ENCODE results near the gene EFHC1. TPM values are rescaled to one million over a fixed set of nuclear protein-coding genes. Genes with fewer than 3 reads are reported as not detected.

The EFHC1 gene
- total and polyA plus RNA-seq, 2 donors (not counting 1 experiment from before 2014, with no cell fraction given): 19.4 to 34.8 TPM

GRCh38 chr6:52374247-52374646 is 45.9 kb upstream of the EFHC1 start:
- H3K27ac Mint-ChIP-seq: no peak overlapping the region
- TF ChIP-seq CTCF (IDR thresholded peaks at IDR 0.05) (no peak), EZH2 (IDR thresholded peaks at IDR 0.05; ENCODE audit: borderline replicate concordance, insufficient read depth, low read depth, low read length, poor library complexity, severe bottlenecking) (no peak)
- ATAC-seq (ENCODE audit: low read depth) (no peak), DNase-seq (no peak)
- no peaks in the 10 kb centered on the region for H3K9me3 ChIP-seq (ENCODE audit: control extremely low read depth in 1 of 3, control insufficient read depth in 2 of 3, insufficient read depth in 1 of 3, low read length in 2 of 3)
- CTCF ChIA-PET: interaction anchor here (1.2 to 1.4 kb wide), 2 partner anchors 23 to 88 kb away, joined by 3 to 6 read pairs; no protein-coding TSS in a partner anchor
- peaks cover 15% of the 10 kb centered on the region for H3K79me2 ChIP-seq (ENCODE audit: control insufficient read depth, insufficient read depth, low read length)
- H3K27me3 Mint-ChIP-seq: no peaks in the 10 kb centered on the region
- no peaks in the 10 kb centered on the region for H3K27me3 ChIP-seq (replicated peaks in 1 of 4; ENCODE audit: control extremely low read depth in 1 of 4, control insufficient read depth in 3 of 4, insufficient read depth in 4 of 4, low read length in 3 of 4)
- peaks cover 24 to 26% of the 10 kb centered on the region in 2 donors for H3K4me1 ChIP-seq (ENCODE audit: control insufficient read depth in 2 of 2, insufficient read depth in 2 of 2, low read length in 2 of 2)
- 100% methylated on average over 1 of the region's 4 CpGs for WGBS (ENCODE audit: insufficient coverage)
- no peak overlapping the region for H3K9ac ChIP-seq (ENCODE audit: low read length)
- H3K36me3 ChIP-seq (replicated peaks in 1 of 2; ENCODE audit: control extremely low read depth in 1 of 2, control insufficient read depth in 1 of 2, extremely low read depth in 1 of 2, insufficient read depth in 2 of 2, low read length in 1 of 2): no peaks in the 10 kb centered on the region
- peaks cover 34% of the 10 kb centered on the region for H3K4me1 Mint-ChIP-seq
- no peak overlapping the region for H3K4me3 Mint-ChIP-seq
- H3K27ac ChIP-seq (ENCODE audit: low read length in 2 of 2): no peak overlapping the region
- H2AFZ ChIP-seq (ENCODE audit: insufficient read depth, low read depth, low read length, poor library complexity, severe bottlenecking): no peak overlapping the region
- no peak overlapping the region for H3K4me2 ChIP-seq (replicated peaks; ENCODE audit: low read depth, low read length, poor library complexity, severe bottlenecking)
- POLR2A ChIA-PET: no interaction called here
- intact Hi-C loops (cut with micrococcal nuclease): no loop called here
- H4K20me1 ChIP-seq (ENCODE audit: control insufficient read depth, insufficient read depth, low read length, poor library complexity, severe bottlenecking): no peaks in the 10 kb centered on the region
- no peak overlapping the region for H3K4me3 ChIP-seq (ENCODE audit: control extremely low read depth in 1 of 5, extremely low read depth in 1 of 5, insufficient read depth in 1 of 5, low read depth in 2 of 5, low read length in 4 of 5)
- peaks cover 5% of the 10 kb centered on the region for H3K9me3 Mint-ChIP-seq (ENCODE audit: insufficient read depth)

GRCh38 chr6:52375780-52376556 is 44.2 kb upstream of the EFHC1 start:
- intact Hi-C loops (cut with micrococcal nuclease): no loop called here
- H3K4me3 ChIP-seq (ENCODE audit: control extremely low read depth in 1 of 5, extremely low read depth in 1 of 5, insufficient read depth in 1 of 5, low read depth in 2 of 5, low read length in 4 of 5): no peak overlapping the region
- CTCF ChIA-PET: interaction anchor here (0.8 to 1.4 kb wide), 4 partner anchors 10 to 90 kb away, joined by 3 to 6 read pairs (median 4); partner anchors contain the start of gene PAQR8
- H3K27ac ChIP-seq (ENCODE audit: low read length in 2 of 2): peak overlapping the region in 1 of 2 donors; percentile 4
- WGBS (ENCODE audit: insufficient coverage): 70% methylated on average over 2 of the region's 2 CpGs
- no peak overlapping the region for H3K4me3 Mint-ChIP-seq
- H3K4me2 ChIP-seq (replicated peaks; ENCODE audit: low read depth, low read length, poor library complexity, severe bottlenecking): no peak overlapping the region
- H2AFZ ChIP-seq (ENCODE audit: insufficient read depth, low read depth, low read length, poor library complexity, severe bottlenecking): no peak overlapping the region
- H3K4me1 ChIP-seq (ENCODE audit: control insufficient read depth in 2 of 2, insufficient read depth in 2 of 2, low read length in 2 of 2): peaks cover 24 to 26% of the 10 kb centered on the region in 2 donors
- H3K9me3 Mint-ChIP-seq (ENCODE audit: insufficient read depth): peaks cover 5% of the 10 kb centered on the region
- TF ChIP-seq EZH2 (IDR thresholded peaks at IDR 0.05; ENCODE audit: borderline replicate concordance, insufficient read depth, low read depth, low read length, poor library complexity, severe bottlenecking) (no peak), CTCF (IDR thresholded peaks at IDR 0.05) (no peak)
- peaks cover 36% of the 10 kb centered on the region for H3K4me1 Mint-ChIP-seq
- H3K79me2 ChIP-seq (ENCODE audit: control insufficient read depth, insufficient read depth, low read length): peaks cover 13% of the 10 kb centered on the region
- peak overlapping the region; percentile 22 for H3K27ac Mint-ChIP-seq
- H3K27me3 ChIP-seq (replicated peaks in 1 of 4; ENCODE audit: control extremely low read depth in 1 of 4, control insufficient read depth in 3 of 4, insufficient read depth in 4 of 4, low read length in 3 of 4): no peaks in the 10 kb centered on the region
- POLR2A ChIA-PET: no interaction called here
- H4K20me1 ChIP-seq (ENCODE audit: control insufficient read depth, insufficient read depth, low read length, poor library complexity, severe bottlenecking): no peaks in the 10 kb centered on the region
- no peaks in the 10 kb centered on the region for H3K9me3 ChIP-seq (ENCODE audit: control extremely low read depth in 1 of 3, control insufficient read depth in 2 of 3, insufficient read depth in 1 of 3, low read length in 2 of 3)
- no peak overlapping the region for H3K9ac ChIP-seq (ENCODE audit: low read length)
- DNase-seq (no peak), ATAC-seq (ENCODE audit: low read depth) (peak; percentile 21)
- no peaks in the 10 kb centered on the region for H3K36me3 ChIP-seq (replicated peaks in 1 of 2; ENCODE audit: control extremely low read depth in 1 of 2, control insufficient read depth in 1 of 2, extremely low read depth in 1 of 2, insufficient read depth in 2 of 2, low read length in 1 of 2)
- H3K27me3 Mint-ChIP-seq: no peaks in the 10 kb centered on the region

All from B cell (primary cell).